Measurements from ENCODE around the gene BPHL.

The BPHL gene

GRCh38 chr6:3162565-3163247, 44.2 kb downstream of the BPHL start:
- peak overlapping the region; percentile 99 for H2AFZ ChIP-seq (ENCODE audit: low read depth, low read length, severe bottlenecking)
- peaks cover 38% of the 10 kb centered on the region for H3F3A ChIP-seq (ENCODE audit: insufficient read depth)
- TF ChIP-seq, protein P1, sequence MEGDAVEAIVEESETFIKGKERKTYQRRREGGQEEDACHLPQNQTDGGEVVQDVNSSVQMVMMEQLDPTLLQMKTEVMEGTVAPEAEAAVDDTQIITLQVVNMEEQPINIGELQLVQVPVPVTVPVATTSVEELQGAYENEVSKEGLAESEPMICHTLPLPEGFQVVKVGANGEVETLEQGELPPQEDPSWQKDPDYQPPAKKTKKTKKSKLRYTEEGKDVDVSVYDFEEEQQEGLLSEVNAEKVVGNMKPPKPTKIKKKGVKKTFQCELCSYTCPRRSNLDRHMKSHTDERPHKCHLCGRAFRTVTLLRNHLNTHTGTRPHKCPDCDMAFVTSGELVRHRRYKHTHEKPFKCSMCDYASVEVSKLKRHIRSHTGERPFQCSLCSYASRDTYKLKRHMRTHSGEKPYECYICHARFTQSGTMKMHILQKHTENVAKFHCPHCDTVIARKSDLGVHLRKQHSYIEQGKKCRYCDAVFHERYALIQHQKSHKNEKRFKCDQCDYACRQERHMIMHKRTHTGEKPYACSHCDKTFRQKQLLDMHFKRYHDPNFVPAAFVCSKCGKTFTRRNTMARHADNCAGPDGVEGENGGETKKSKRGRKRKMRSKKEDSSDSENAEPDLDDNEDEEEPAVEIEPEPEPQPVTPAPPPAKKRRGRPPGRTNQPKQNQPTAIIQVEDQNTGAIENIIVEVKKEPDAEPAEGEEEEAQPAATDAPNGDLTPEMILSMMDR (IDR thresholded peaks at IDR 0.05; ENCODE audit: insufficient read depth, low read length, poor library complexity, severe bottlenecking), result no peak
- TF ChIP-seq EZH2phosphoT487 (conservative IDR thresholded peaks at IDR 0.05; ENCODE audit: low read length), result no peak
- H3K27me3 ChIP-seq (ENCODE audit: low read length), result no peaks in the 10 kb centered on the region
- H3K9ac ChIP-seq (ENCODE audit: low read length), result peak overlapping the region; percentile 94
- no peaks in the 10 kb centered on the region for H4K20me1 ChIP-seq (ENCODE audit: low read depth, low read length)
- H3K9me2 ChIP-seq (replicated peaks; ENCODE audit: insufficient read depth, low read length), result no peaks in the 10 kb centered on the region
- H3K27ac ChIP-seq (ENCODE audit: low read depth, low read length), result peak overlapping the region; percentile 68
- peak overlapping the region; percentile 92 for H3K4me2 ChIP-seq (ENCODE audit: low read depth, low read length, poor library complexity, severe bottlenecking)
- H3K79me2 ChIP-seq (ENCODE audit: insufficient read depth, low read length), result no peaks in the 10 kb centered on the region
- no peaks in the 10 kb centered on the region for H3K36me3 ChIP-seq (ENCODE audit: low read length)
- peak overlapping the region; percentile 98 for H3K4me3 ChIP-seq (ENCODE audit: insufficient read depth, low read length, poor library complexity, severe bottlenecking)
- H3K9me3 ChIP-seq (ENCODE audit: insufficient read depth, low read length), result no peaks in the 10 kb centered on the region

DNA sequence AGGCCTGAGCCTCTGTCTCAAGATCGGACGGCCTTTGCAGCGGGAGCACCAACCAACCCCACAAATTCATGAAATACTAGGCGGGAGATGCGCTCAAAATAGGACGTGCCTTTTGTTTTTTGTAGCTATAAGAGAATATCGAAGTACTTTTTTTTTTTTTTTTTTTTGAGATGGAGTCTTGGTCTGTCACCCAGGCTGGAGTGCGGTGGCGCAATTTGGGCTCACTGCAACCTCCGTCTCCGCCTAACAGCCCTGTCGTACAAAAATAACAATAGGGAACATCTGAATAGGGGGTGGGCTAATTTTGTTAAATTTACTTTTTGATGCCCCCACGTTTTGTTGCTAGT, 44.7 kb downstream of the BPHL start:
- H3K9ac ChIP-seq (ENCODE audit: low read length), result peak overlapping the region; percentile 94
- H3K9me3 ChIP-seq (ENCODE audit: insufficient read depth, low read length), result no peaks in the 10 kb centered on the region
- peak overlapping the region; percentile 98 for H3K4me3 ChIP-seq (ENCODE audit: insufficient read depth, low read length, poor library complexity, severe bottlenecking)
- H3K27me3 ChIP-seq (ENCODE audit: low read length), result no peaks in the 10 kb centered on the region
- no peak for TF ChIP-seq EZH2phosphoT487 (conservative IDR thresholded peaks at IDR 0.05; ENCODE audit: low read length)
- TF ChIP-seq, protein P1 (IDR thresholded peaks at IDR 0.05; ENCODE audit: insufficient read depth, low read length, poor library complexity, severe bottlenecking), result peak; percentile 19
- H3K79me2 ChIP-seq (ENCODE audit: insufficient read depth, low read length), result no peaks in the 10 kb centered on the region
- 0 out of 2 replicates have a peak overlapping the region, but pooled peaks have one; percentile 13 for H3K27ac ChIP-seq (ENCODE audit: low read depth, low read length)
- peaks cover 38% of the 10 kb centered on the region for H3F3A ChIP-seq (ENCODE audit: insufficient read depth)
- H3K36me3 ChIP-seq (ENCODE audit: low read length), result no peaks in the 10 kb centered on the region
- no peaks in the 10 kb centered on the region for H3K9me2 ChIP-seq (replicated peaks; ENCODE audit: insufficient read depth, low read length)
- H4K20me1 ChIP-seq (ENCODE audit: low read depth, low read length), result no peaks in the 10 kb centered on the region
- H2AFZ ChIP-seq (ENCODE audit: low read depth, low read length, severe bottlenecking), result peak overlapping the region; percentile 76
- peak overlapping the region; percentile 82 for H3K4me2 ChIP-seq (ENCODE audit: low read depth, low read length, poor library complexity, severe bottlenecking)

DNA sequence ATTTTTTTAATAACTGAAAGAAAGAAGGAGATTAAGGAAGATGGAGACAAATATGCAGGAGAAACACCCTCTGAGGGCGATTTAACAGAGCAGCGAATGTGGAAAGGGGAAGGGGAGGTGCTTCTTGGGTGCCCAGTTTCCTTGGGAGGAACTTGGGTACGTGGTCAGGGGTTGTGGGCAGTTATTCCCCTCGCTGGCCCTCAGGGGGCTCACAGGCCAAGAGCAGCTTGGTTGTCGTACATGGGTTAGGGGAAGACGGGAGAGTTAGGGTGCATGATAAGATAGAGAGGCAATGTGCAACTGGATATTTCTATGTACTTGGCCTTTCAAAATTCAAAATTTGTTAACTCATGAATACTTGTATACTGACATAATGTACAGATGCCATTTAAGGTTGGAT, 45.9 kb downstream of the BPHL start:
- Histone ChIP-seq H3K79me2 (ENCODE audit: insufficient read depth, low read length) (no peaks in the 10 kb centered on the region), H3F3A (ENCODE audit: insufficient read depth) (peaks cover 31% of the 10 kb centered on the region)

More for the DNA sequence above, 45.9 kb downstream of the BPHL start:
- Histone ChIP-seq H3K4me3 (ENCODE audit: insufficient read depth, low read length, poor library complexity, severe bottlenecking) (no peak overlapping the region), H3K4me2 (ENCODE audit: low read depth, low read length, poor library complexity, severe bottlenecking) (no peak overlapping the region), H3K27me3 (ENCODE audit: low read length) (no peaks in the 10 kb centered on the region), H3K9ac (ENCODE audit: low read length) (no peak overlapping the region), H3K9me2 (replicated peaks; ENCODE audit: insufficient read depth, low read length) (no peaks in the 10 kb centered on the region), H2AFZ (ENCODE audit: low read depth, low read length, severe bottlenecking) (no peak overlapping the region), H3K9me3 (ENCODE audit: insufficient read depth, low read length) (no peaks in the 10 kb centered on the region), H3K36me3 (ENCODE audit: low read length) (no peaks in the 10 kb centered on the region), H3K27ac (ENCODE audit: low read depth, low read length) (no peak overlapping the region), H4K20me1 (ENCODE audit: low read depth, low read length) (no peaks in the 10 kb centered on the region)
- TF ChIP-seq, protein P1 (IDR thresholded peaks at IDR 0.05; ENCODE audit: insufficient read depth, low read length, poor library complexity, severe bottlenecking), result no peak
- TF ChIP-seq EZH2phosphoT487 (conservative IDR thresholded peaks at IDR 0.05; ENCODE audit: low read length), result no peak
